Activated CD8-positive, alpha-beta memory T cell treated with anti-CD3 and anti-CD28 coated beads, Interleukin-2, amount 50 U/mL, for 24 hours (primary cell): ENCODE results near the gene RAB5B.
A peak's percentile ranks its signal among the peaks of the same experiment; 100 is the strongest.
"Not testable (repeated sequence)": the region's sequence is repeated elsewhere in the genome, so short reads cannot be mapped to it uniquely, and the experiment has no call there.

ENCODE experiments used
- DNase-seq: peaks from one replicate; pipeline ENCODE4 v3.0.0-alpha.2; 2020; ENCODE audit errors: extremely low read depth

RAB5B gene

DNA sequence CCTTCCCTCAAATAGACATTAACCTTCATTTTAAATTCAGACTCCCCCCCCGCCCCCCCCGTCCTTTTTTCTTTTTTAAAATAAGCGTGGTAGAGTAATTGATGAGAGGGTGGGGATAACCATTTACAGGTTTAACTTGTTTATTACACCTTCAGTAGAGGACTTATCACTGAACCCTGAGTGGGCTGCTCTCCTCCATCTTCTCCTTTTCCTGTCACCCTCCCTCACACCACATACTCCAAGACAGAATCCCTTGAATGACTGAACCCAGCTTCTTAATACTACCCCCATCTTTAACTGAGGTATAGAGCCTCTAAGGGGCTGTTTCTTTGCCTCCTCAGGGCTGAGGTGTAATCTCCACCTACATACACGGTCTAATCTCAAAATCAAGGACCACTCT lies 43.3 kb downstream of the RAB5B start:
- no peak for DNase-seq

DNA sequence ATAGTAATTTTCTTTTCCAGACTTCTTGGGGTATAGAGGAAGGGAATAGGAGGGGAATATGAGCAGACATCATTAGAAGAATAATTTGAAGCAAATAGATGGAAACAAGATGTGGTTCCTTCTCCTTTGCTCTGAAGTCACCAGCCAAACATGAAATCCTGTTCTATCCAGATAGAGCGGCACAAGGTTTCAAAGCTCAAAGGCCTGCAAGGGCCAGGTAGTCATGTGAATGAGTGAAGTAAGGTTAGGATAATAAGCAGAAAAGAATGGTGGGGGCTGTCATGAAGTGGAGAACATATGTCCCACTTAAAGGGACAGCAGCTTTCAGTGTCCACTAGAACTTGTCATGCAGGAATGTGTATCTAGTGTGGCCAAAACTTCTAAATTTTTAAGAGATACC lies 44.5 kb downstream of the RAB5B start:
- DNase-seq: no peak

DNA sequence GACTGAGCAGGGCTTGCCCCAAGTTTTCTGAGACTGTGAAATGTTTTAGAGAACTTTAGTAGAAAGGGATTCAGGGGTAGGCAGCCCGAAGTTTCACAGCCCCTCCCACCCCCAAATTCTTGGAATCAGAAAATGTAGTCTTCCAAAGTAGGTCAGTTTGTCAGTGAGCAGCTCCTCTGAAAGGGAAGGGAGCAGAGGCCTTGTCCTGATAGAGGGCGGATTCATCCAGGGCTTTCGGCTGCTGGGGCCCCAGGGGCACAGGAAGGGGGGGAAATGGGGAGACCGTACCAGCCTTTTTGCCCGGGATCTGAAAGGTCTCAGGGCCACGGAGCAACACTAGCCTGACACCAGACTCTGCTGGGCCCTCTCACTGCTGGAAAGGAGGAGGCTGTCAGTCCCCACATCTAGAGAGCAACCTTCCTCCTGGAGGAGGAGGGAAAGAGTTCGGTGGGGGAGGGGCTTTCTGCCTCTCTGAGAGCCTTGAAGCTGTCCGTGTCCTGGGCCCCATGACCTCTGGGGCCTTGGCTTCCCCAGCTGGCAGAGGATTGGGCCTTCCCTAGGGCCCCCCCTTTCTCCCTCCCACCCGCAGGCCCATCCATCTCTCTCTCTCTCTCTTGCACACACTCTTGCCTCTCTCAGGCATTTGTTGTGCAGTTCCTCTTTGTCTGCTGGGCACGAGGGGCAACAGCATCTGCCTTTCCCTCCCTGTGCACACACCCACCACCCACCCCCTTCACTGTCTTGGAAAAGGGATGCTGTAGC lies 46.7 kb downstream of the RAB5B start, which contains the start of gene IKZF4:
TSS of gene IKZF4 (plus strand) at position 621 of the 762 bp plus-strand sequence. CDS start 451 bp downstream, outside the sequence.
- DNase-seq: no peak

DNA sequence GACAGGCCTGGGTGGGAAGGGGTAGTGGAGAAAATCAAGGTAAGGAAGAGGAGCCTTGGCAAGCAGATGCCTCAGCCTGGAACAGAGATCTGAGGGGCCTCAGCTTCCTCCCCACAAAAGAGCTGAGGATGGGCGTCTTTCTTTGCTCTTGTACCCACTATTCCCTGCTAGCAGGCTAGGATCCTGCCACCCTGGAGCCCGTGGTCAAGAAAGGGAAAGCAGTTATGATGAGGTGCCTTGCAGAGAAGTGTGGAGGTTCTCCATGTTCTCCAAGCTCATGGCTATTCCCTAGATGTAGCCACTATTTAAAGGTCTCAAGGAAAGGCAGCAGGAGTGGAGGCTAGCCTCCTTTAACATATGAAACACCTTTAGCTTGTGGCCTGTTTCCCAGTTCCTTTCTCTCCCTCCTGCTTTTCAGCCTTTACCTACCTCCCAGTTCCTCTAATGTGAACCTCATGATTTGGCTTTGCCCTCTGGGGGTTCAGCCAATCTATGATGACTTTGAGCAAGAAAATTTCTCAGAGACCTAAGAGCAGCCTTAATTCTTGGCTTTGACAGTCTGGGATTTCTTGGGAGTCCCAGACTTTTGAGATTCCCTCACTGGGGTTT lies 48.1 kb downstream of the RAB5B start:
- DNase-seq: no peak

DNA sequence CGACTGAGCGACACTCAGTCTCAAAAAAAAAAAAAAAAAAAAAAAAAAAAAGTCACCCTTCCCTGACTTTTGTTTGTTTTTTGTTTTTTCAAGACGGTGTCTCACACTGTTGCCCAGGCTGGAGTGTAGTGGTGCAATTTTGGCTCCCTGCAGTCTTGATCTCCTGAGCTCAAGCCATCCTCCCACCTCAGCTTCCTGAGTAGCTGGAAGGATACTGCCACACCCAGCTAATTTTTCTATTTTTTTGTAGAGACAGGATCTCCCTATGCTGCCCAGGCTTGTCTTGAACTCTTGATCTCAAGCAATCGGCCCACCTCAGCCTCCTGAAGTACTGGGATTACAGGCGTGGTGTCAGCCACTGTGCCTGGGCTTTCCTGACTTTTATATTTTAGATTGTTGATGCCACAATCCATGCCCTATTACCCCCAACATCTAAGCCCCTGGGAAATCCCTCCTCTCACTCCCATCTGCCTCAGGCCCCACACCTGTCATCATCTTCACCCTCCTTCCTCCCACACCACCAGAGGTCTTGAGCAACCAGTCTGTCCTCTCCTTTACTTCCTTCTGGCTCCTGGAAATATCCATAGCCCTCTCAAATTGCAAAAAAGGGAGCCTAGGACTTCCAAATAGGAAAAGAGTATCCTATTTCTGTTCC lies 54.8 kb downstream of the RAB5B start:
- no peak for DNase-seq

DNA sequence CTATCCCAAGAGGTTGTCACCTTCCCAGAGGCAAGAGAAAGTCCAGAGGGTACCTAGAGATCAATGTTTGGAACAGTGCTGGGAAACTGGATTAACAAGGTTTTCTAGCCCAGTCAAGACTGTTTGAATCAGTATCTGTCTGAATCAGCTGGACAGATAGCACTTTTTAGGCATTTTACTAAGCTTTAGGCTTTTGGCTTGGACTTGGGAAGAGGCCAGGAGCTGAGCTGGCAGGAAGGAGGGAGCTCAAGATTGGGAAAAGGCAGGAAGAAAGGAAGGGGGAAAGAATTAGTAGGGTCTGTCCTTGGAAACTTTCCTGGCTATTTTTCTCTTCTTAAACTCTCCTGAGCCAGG lies 55.3 kb downstream of the RAB5B start:
- no peak for DNase-seq

DNA sequence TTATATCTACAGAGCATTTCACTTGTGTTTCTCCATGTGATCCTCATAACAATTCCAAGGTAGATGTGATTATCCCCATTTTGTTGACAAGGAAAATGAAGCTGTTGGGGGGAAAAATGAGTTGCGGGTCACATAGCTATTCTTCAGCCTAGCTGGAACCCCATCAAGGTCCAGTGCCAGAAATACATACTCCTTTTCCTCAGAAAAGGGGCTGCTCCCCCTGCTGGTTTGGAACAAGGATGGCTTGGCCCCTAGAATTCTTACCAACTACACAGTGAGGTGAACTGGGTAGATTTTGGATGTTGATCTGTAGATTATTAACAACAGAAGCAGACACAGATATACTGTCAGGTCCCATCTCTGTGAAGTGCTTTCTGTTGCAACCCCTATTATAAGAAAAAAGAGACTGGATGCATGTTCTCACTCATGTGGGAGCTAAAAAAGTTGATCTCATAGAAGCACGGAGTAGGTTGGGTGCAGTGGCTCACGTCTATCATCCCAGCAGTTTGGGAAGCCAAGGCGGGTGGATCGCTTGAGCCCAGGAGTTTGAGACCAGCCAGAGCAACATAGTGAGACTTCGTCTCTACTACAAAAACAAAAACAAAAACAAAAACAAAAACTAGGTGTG lies 55.9 kb downstream of the RAB5B start:
- DNase-seq: no peak

DNA sequence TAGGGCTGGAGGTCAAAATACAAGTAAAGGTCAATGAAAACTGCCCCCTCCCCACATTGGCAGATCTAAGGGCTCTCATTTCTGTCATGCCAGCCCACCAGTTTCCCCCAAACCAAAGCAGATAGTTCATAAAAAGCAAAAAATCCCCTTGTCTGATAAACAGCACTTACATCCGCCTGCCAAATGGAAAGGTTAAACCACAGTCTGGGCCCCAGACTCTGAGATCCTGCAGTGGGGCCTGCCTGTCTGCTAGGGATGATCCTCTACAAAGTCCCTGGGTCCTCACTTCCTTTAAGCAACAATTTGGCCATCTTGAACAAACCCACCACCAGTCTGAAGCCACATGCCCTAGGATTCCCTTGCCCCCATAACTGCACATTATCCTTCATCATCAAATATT lies 58.1 kb downstream of the RAB5B start:
- DNase-seq: no peak

DNA sequence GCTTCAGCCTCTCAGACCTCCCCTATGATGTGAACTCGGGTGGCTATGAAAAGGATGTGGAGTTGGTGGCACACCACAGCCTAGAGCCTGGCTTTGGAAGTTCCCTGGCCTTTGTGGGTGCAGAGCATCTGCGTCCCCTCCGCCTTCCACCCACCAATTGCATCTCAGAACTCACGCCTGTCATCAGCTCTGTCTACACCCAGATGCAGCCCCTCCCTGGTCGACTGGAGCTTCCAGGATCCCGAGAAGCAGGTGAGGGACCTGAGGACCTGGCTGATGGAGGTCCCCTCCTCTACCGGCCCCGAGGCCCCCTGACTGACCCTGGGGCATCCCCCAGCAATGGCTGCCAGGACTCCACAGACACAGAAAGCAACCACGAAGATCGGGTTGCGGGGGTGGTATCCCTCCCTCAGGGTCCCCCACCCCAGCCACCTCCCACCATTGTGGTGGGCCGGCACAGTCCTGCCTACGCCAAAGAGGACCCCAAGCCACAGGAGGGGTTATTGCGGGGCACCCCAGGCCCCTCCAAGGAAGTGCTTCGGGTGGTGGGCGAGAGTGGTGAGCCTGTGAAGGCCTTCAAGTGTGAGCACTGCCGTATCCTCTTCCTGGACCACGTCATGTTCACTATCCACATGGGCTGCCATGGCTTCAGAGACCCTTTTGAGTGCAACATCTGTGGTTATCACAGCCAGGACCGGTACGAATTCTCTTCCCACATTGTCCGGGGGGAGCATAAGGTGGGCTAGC lies 60.9 kb downstream of the RAB5B start:
- no peak for DNase-seq

DNA sequence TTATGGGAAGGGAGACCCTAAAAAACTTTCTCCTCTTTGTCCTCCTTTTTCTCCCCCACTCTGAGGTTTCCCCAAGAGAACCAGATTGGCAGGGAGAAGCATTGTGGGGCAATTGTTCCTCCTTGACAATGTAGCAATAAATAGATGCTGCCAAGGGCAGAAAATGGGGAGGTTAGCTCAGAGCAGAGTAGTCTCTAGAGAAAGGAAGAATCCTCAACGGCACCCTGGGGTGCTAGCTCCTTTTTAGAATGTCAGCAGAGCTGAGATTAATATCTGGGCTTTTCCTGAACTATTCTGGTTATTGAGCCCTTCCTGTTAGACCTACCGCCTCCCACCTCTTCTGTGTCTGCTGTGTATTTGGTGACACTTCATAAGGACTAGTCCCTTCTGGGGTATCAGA lies 63.3 kb downstream of the RAB5B start:
- no peak for DNase-seq

DNA sequence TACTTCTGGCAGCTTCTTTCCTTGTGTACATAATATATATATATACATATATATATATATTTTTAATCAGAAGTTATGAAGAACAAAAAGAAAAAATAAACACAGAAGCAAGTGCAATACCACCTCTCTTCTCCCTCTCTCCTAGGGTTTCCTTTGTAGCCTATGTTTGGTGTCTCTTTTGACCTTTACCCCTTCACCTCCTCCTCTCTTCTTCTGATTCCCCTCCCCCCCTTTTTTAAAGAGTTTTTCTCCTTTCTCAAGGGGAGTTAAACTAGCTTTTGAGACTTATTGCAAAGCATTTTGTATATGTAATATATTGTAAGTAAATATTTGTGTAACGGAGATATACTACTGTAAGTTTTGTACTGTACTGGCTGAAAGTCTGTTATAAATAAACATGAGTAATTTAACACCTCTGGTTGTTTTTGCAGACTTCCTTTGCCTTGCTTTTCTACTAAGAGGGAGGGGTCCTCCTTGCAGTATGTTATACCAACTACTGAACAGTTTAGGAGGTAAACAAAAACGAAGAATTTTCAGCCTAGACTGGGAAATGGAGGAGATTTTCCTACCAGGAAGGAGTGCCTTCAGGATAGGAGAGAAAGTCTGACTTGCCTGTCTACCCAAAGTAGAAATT lies 64.3 kb downstream of the RAB5B start:
- DNase-seq: no peak

DNA sequence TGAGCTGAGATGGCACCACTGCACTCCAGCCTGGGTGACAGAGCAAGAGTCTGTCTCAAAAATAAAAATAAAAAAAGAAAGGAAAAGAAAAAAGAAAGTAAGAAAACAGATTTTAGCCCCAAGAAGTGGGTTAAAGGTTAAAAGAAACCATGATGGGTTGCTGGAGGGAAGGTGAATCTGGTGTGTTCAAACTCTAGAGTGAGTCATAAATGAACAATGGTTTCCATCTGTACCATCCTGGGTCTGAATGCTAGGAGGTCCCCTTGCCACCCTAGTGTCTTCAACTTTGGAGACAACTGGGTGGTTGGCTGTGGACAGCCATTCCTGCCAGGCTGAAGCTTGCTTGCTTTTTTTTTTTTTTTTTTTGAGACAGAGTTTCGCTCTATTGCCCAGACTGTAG lies 66.3 kb downstream of the RAB5B start:
- DNase-seq: no peak

DNA sequence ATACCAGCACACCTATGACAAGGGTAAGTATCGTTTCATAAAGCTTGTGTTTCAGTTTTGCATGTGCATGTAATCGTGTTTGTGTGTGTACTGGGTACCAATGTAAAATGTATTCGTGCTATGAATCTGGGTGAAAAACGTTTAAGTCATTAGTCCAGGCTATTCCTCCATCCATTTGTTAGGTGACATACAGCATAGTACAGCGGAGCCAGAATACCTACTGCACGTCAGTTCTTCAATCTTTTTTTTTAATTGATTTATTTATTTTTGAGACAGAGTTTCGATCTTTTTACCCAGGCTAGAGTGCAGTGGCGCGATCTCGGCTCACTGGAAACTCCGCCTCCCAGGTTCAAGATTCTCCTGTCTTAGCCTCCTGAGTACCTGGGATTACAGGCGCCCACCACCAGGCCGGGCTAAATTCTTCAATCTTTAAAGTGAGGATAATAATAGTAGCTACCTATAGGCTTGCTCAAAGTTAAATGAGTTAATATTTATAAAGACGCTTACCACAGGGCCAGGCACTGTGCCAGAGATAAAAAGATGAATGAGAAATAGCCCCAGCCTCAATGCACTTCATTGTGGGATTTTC lies 67.2 kb downstream of the RAB5B start:
- DNase-seq: no peak

DNA sequence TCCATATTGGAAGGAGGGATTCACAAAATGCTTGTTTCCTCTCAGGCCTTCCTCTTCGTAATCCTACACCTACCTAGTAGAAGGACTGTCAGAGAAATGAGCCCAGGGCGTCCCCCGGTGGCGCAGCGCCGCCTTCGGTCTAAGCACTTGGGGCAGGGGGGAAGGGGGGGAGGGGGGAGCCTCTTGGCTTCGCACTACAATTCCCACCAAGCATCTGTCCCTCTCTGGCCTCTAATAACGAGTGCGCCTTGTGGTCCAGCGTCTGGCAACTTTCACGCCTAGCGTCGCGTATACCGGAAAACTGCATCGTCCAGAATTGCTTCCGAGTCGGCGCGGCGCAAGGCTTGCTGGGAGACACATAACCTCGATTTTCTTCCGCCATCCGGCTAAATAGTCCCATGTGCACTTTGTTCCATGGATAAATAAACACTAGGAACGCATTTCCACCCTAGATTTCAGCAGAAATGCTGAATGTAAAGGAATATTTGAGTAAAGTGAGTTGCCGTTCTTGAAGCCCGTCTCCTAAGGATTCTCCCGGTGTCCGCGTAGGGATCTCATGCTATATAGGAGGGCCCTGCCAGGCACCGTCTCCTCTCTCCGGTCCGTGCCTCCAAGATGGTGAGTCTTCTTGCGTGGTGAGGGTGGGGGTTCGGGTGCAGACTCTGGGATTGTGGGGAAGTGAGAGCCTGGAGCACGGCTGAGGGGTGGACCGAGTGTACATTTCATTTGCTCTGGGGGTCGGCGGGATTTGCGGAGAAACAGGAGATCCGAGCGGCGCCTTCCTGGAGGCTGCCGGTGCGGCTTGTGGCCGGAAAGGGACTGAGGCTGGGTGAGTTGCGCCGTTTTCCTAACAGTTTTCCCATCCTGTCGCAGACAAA lies 67.9 kb downstream of the RAB5B start, which contains the start of gene RPS26:
TSS of gene RPS26 (plus strand) at position 367 of the 878 bp plus-strand sequence. CDS start at position 616, 249 bp downstream.
- DNase-seq: peak; percentile 87

DNA sequence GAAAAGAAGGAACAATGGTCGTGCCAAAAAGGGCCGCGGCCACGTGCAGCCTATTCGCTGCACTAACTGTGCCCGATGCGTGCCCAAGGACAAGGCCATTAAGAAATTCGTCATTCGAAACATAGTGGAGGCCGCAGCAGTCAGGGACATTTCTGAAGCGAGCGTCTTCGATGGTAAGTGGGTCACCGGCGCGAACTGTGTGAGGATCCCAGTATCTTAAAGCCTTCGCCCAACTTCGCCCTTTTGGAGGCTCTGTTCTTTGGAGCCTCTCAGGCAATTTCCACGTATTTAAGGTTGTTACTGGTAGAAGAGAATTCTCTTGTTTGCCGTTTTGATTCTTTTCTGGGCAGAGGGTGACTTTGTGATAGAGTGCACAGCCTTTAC lies 68.5 kb downstream of the RAB5B start:
- not testable (repeated sequence) for DNase-seq

DNA sequence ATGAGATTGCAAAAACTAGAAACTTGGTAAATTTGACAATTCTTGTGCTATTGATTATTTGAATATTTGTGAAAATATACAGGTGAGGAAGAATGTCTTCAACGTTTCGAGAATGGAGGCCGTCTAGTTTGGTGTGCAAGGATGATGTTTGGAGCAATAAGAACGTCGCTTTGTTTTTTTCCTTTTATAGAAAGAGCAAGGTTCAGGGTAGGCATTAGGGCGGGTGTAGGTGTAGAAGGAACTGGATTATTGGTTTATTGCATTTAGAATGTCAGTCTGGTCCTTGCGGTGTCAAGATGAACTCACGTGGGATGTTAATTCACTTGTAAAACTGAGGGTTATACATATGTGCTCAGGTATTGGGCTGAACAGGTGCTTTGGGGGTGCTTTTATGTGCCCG lies 69.0 kb downstream of the RAB5B start:
- no peak for DNase-seq
